ENCODE measurements around the gene ALAS1.

DNA sequence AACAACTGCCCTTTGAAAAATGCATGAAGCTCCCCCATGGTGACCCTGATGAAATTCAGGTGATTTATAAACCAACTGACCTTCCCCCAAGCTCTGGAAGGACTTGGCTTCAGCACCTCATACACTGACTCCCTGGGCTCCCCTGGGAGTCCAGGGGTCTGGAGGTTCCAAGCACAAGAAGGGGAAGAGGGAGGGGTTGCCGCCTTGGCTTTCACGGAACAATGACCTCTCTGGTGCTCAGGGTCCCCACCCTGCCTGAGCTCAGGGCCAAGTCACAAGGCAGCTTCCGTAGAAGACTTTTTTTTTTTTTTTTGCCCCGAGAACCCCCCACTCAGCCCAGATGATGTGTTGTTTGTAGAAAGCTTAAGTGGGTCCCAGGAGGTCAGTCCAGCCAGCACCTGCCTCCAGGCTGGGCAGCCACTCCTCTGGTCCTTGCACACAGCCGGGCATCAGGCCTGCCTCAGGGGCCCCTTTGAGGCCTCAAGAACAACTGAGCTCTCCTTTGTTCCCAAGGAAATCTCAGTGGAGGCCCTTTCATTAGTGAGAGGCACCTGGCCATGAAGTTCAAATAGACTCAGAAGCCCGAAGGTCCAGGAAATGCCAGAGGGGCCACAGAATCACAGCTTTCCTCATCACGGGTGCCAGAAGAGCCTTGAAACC, 14.0 kb upstream of the ALAS1 start:
- TF ChIP-seq CTCF (IDR thresholded peaks at IDR 0.05) (no peak), POLR2A (IDR thresholded peaks at IDR 0.05) (no peak)

All from lower leg skin (tissue), 3 donors.